Measurements from ENCODE around the gene IQCE.
"Not testable (repeated sequence)": the region's sequence is repeated elsewhere in the genome, so short reads cannot be mapped to it uniquely, and the experiment has no call there.

The IQCE gene

DNA sequence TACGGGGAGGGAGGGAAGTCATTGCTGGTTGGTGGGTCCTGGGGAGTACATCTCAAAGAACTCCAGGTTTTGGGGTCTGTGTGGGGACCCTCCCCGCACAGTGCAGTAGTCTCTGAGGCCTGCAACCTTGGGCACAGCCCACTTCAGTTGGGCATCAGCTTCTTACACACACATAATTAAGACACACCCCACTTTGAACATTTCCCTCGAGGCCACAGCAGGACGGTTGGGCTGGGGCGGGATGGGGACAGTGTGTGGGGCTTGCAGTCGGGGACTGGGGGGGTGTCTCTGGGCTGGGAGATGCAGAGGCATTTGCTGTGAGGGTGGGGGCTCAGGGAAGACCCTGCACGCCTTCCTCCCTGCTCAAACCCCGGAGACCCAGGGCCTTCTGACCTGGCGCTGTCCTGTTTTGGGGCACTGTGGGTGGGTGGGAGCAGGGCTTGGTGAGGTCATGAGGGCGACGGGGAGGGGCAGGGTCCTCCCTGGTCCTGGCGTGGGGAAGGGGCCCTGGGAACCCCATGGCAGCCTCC lies 38.0 kb upstream of the IQCE start:
- DNase-seq (ENCODE audit: low read depth): no peak

DNA sequence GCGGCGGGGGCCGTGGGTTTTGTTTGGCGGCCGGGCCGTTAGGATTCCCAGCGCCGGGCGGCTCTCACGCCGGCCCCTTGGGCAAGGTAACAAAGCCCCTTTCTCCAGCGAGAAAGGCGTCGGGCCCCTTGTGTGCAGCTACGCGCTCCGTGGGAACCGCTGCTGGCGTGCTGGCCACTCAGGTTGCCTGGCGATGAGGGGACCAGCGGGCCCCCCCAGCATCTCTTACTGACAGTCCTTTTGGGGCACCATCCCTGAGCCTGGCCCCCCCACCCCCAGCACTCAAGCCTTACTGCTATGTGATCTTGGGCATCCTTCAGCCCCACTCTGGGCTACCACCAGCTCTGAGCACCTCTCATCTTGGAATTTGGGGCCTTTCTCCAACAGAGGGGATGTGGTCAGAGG lies 37.4 kb upstream of the IQCE start:
- no peak for DNase-seq (ENCODE audit: low read depth)

DNA sequence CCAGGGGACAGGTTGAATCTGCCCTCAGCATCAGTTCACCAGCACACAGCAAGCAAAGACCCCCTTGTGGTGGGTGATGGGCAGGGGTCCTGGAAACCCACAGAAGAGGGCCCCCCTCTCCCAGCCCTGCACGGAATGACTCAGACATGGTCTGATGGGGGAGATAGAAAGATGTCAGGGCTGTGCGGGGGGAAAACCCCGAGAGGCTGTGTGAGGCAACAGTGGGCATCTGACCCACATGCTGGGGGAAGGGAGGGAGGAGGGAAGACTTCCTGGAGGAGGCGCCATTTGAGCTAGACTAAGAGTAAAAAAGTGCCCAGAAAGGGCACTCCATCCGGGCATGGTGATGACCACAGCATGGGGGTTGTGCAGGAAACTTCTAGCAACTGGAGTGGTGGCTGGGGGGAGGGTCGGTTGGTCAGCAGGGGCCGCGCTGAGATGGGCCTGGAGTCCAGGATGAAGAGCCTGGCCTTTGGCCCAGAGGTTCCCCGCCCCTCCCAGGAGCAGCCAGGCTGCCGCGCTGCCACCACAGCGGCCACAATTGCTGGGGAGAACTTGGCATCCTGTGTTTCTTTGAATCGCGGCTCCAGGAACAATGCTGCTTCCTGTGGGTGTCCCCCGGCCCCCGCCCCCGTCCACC lies 36.7 kb upstream of the IQCE start:
- DNase-seq (ENCODE audit: low read depth): peak; percentile 60

DNA sequence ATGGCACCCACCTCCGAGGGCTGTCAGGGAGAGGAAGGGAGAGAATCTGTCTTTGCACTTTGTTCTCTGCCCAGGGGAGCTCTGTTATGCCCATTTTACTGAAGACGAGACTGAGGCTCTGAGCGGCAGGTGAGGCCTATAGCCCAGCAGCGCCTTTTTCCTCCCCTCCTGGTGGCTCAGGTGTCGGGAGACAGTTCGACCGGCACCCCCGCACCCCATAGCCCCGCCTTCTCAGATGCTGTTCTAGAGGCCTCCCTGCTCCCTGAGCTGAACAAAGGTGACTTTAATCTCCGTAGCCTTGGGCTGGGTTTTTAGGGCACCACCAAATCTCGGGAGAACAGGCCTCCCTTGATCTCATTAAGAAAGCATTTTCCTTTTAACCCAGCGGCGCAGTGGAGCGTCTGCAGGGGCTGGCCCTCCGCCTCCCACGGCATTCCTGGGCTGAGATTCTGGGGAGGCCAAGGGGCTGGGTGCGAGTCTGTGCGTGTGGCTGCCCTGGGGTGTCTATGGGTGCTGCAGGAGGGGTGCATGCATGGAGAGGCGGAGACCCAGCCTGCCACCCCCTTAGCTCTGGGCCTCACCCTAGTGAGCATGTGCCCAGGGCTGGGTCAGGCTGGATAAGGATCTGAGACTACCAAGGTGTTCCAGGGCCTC lies 35.9 kb upstream of the IQCE start:
- DNase-seq (ENCODE audit: low read depth): no peak

DNA sequence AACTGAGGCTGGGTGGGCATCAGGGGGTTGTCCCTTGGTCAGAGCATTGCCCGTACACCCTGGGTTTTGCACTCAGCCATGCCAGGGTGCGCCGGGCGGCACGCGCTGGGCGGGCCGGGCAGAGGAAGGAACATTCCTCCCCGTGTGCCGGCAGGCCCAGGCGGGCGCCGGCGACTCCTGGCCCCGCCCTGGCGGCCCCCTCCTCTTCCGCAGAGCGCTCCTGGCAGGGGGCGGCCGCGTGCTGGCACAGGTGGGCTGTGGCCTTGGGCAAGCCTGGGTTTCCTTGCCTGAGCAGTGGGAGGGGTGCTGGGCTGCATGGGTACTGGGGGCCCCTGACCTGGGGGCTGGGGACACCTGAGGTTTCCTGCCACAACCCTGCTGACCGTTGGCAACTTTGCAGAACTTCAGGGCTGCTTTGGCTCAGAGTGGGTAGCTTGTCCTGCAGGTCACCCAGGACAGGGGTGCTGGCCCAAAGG lies 35.3 kb upstream of the IQCE start:
- no peak for DNase-seq (ENCODE audit: low read depth)

DNA sequence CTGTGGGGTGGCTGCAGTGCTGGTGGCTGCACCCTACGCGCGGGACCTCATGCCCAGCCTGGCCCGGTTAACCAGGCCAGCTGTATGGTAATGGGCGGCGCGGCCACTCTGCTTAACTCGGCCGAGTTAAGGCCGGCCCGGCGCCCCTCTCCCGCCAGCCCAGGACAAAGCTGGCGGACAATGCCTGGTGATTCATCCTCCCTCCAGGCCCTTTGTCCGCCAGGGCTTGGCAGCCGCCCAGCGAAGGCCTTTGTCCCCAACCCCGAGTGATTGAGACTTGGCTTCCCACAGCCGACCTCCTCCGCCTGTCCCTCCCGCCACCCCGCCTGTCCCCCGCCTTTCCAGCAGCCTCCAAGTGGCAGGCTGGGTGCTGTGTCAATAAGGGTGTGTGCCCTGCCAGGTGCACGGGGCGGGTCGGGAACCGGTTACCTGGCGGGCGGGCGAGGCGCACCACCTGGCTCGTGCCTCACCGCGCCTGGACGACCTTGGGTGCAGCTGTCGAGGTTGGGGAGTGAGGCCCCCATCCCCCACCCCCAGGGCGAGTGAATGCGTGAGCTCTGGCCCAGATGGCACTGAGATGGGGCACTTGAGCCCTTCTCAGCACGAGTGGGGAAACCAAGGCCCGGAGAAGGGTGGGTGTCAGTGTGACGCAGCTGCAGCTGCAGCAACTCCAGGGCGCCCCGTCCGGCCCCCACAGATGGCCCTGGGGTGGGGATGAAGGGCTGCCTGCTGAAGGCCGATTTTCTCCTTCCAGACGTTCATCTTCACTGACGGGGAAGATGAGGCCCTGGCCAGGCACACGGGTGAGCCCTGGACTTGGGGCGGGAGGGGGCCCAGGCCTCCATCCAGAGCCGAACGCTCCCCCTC lies 34.6 kb upstream of the IQCE start:
- no peak for DNase-seq (ENCODE audit: low read depth)

DNA sequence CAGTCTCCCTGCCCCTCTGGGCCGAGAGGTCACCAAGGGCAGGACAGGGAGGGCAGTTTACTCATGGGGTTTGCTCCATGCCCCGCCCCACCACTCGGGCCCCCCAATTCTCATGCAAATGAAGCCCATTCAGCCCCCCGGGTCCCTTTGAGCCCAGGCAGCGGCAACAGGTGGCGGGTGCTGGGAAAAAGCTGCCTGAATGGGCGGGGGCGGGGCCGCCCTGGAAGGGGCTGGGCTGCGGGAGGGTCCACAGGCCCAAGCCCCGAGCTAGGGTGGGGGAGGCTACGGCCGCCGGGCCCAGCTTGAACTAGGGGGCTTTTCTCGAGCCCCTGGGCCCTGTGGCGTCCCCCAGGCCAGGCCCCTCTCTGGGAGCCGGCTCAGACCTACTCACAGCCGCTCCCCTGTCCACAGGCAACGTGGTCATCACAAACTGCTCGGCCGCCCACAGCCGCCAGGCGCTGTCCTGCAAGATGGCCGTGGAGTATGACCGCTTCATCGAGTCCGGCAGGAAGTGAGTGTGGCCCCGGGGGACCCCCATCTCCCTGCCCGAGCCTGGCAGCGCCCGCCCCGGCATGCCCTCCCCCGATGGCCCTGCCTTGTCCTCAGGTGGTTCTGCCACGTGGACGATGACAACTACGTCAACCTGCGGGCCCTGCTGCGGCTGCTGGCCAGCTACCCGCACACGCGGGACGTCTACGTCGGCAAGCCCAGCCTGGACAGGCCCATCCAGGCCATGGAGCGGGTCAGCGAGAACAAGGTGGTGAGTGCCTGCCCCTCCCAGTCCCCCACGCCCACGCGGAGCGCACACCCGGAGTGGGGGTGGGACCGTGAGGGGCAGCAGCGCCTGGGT lies 33.7 kb upstream of the IQCE start:
- DNase-seq (ENCODE audit: low read depth): no peak

DNA sequence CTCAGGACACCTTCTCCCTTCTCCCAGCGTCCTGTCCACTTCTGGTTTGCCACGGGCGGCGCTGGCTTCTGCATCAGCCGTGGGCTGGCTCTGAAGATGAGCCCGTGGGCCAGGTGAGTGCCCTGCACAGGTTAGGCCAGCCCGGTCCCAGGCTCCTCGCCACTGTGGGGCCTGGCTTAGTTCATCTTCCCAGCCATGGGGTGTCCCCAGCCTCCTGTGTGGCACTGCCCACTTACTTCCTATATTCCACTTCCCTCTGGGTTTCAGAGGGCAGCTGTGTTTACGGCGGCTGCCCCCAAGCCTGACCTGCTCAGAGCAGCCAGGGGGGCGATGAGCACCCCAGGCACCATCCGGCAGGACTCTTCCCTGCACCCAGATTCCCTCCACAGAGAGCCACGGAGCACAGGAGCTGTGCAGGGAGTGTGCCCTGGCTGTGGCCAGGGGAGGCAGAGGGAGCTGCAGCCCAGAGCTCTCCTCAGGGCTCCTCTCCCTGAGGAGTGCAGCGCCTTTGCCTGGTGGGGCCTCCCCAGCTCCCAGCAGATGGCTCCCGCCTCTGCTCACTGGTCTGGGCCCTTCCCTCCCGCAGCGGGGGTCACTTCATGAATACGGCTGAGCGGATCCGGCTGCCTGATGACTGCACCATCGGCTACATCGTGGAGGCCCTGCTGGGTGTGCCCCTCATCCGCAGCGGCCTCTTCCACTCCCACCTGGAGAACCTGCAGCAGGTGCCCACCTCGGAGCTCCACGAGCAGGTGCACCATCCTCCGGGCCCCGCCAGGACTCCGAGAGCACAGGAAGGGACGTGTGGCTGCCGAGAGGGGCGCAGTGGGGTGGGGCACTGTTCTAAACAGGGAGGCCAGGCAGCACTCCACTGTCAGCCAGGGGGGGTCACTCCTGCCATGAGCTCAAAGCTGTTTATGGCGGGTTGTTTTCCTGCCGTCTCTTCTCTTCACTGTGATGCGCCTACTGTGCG lies 32.8 kb upstream of the IQCE start:
- DNase-seq (ENCODE audit: low read depth): no peak

DNA sequence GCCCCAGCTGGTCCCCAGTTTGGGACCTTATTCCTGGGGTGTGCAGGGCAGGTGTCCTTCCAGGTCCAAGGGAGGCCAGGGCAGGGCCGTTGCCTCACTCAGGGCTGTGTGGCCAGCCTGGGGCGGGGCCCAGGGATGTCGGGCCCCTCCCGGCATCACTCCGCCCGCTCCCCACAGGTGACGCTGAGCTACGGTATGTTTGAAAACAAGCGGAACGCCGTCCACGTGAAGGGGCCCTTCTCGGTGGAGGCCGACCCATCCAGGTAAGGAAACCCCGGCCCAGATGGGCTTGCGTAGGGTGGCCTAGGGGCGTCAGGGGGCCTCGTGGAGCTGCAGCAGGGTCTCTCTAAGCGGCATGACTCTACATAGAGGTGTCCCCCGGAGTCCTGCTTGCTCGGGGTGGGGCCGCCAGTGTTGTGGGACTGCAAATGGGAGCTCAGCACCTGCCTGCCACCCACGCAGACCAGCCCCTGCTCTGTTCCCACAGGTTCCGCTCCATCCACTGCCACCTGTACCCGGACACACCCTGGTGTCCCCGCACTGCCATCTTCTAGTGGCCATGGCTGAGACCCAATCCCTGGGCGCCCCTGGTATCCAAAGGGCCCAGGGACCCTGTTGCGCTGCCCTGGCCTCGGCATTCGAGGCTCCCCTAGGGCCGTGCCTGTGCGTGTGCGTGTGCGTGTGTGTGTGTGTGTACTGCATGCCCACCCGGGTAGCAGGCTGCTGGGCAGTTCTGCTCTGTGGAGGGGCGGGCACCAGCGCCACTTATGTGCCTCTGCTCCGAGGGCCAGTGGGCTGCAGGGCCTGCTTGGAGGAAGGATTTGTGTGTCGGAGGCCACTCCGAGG lies 31.9 kb upstream of the IQCE start:
- no peak for DNase-seq (ENCODE audit: low read depth)

DNA sequence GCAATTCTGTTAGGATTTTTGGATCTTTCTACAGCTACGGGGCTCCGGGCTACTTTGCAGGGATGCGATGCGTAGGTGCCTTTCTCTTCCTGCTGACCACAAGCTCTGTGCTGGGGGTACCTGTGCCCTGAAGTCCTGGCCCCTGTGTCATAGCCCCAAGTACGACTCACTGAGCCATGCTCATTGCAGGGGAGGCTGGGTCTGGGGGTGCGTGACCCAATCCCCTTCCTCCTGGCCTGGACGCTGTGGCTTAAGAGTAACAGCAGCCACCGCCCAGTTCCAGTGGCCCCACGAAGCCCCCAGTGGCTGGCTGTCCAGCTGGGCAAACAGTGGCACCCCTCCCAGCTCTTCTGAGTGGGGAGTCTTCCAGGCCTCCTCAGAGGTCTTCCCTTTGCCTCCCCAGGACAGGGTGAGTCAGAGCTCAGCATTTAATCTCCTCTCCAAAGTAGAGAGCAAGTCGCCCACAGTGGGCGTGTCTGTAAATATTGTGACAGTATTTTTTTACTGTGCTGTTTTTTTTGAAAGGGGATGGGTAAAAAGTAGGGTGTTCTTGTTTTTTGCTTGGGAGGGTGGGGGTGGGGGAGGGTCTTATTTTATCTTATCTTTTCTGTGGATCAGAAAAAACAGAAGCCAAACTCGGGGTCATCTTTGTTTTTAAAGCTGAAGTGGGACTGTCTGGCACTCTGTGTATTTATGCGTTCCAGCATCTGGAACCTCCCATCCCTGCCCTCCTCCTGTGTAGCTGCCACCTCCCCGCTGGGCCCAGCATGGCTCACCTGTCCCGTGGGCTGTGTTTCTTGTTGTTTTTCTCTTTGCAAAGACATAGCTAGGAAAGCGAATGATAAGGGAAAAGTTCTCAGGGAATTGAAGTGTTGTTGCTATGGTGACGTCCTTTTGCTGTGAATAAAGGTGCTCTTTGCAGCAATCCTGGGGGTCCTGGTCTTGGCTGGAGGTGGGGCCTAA lies 31.0 kb upstream of the IQCE start:
- DNase-seq (ENCODE audit: low read depth): no peak

DNA sequence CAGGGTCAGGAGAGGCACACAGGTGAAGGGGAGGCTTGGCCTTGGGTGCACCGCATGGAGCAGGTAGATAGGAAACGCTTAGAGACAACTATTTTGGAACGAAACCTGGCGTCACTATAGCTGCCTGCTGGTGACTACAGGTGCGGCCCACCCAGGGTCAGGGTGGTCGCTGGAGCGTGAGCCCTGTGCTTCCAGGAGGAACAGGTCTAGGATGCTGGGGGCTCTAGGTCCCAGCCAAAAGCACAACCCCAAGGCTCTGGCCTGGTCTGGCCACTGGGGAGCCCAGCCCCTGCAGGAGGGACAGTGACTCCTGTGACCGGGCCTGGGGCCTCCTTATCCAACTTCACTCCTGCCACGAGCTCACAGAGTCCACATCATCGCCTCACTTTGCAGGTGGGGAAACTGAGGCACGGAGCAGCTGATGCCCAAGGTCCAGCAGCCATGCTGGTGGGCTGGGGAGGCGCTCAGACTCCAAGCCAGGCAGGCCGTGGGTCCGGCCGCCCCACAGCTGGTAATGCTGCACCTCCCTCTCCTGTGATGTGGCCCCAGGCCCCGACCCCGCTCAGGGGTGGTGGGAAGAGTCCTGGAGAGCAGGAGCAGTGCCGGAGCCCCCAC lies 30.2 kb upstream of the IQCE start:
- no peak for DNase-seq (ENCODE audit: low read depth)

DNA sequence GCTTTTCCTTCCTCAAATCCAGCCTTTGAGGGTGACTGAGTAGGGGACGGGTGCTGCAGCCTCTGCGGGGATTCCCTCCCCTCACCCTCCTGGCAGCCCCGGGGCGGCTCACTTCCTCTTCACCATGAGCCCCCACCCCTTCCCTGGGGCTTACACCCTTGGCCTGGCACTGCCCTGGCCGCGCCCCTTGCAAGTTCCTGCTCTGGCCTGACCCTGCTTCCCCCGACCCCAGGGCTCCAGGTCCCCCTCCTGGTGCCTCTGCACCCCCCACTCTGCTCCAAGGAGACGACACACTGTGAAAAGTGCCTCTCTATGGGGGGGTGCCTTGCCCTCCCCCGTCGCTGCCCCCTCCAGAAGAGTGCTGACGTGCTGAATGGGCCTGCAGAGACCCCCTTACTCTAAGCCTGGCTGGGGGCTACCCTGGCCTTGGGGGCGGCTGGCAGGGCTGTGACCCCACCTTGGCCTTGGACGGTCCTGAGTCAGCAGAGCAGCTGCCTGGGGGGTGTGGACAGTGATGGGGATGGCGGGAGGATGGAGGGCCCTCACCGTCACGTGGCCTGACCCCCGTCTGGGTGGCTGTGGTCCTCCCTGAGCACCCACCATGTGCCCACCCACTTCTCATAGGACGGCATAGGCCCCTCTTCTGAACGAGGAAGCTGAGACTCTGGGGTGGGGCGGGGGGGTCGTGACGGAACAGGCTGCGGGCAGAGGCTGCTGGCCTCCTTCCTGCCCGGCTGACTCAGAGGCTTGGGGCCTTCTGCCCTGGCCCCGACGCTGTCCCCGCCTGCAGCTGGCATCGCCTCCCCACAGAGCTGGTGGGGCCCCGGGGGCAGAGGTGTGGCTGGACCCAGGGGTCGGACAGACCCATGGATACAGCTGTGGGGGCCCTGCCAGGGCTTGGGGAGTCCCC lies 29.4 kb upstream of the IQCE start:
- DNase-seq (ENCODE audit: low read depth): no peak

DNA sequence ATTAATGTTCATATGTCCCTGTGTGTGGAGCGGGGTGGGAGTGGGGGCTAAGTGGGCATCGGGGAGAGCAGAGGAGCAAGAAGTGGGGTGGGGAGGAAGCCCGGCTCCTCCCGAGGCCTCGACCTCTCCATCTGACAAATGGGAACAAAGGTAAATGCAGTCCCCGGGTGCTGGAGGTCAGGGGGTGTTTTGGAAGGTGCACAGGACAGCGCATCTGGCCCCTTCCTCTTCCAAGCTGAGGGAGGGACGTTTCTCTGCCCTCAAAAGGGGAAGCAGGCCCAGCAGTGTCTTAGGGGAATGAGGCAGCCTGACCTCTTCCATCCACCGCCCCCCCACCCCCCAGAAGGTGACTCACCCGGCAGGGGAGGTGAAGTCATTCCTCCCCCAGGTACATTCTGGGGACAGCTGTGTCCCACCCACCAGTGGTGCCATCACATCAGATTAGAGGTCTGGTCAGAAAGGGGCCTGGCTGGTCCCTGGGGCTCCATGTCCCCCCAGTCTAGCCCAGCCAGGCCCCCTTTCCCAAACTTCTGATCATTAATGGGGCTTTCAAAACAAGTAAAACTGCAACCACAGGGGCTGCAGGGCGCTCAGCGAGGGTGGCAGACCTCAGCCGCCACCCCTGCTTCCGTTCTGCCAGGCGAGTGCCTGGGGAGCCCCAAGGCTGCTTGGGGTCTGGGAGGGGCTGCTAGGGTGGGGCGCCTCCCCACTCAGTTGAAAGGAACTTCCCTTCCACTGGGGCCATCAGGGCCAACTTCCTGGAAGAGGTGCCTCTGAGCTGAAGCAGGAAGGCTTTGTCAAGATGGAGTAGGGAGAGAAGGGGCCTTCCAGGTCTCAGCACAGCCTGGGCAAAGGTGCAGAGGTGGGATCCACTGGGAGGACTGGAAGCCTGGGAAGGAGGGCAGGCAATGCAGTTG lies 28.4 kb upstream of the IQCE start:
- DNase-seq (ENCODE audit: low read depth): peak; percentile 63

DNA sequence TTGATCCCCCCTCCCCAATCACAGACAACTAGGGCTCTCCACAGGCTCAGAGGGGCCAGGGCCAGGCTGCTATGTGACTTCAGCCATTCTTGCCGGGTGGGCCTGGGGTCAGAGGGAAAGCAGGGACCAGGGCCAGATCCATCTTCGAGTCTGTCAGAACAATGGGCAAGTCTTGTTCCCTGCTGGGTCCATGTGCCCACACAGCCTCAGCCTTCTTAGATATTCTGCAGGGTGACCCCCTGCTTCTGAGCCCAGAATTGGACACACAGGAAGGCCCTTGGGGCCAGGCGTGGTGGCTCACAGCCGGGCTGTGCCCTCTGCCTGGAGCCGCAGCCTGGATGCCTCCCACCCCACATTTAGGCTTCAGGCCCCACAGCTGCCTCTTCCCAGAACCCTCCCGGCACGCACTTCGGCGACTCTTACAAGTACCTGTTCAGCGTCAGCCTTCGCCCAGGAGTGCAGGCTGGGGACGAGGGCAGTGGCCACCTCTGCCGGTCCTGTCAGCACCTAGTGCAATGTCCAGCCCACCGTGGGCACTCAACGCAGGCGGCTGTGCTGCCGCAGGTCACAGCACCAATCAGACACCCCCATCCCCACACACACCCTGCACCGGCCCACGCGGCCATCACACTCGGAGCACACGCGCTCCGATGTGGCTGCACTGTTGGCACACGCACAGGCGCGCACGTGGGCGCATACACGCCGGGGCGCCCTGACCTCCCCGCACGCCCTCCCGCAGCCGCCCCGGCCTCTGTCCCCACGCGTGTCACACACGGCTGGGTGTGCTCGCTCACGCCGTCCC lies 27.6 kb upstream of the IQCE start:
- DNase-seq (ENCODE audit: low read depth): not testable (repeated sequence)

DNA sequence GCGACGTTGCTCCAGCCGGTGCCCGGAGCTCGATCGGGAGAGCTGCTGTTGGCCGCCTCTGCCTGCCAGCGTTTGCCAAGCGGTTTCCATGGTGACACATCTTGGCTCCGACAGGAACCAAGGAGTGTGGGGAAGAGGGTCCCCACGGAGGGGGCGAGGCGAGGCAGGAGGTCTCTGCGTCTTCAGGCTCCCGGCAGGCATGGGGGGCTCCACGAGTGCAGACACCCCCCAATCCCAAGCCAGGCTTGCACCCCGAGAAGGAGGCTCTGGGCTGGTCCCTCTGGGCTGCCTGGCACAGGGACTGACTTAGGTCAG lies 27.0 kb upstream of the IQCE start:
- not testable (repeated sequence) for DNase-seq (ENCODE audit: low read depth)

Measured in stimulated activated CD8-positive, alpha-beta memory T cell treated with anti-CD3 and anti-CD28 coated beads, Interleukin-12 subunit alpha, Interleukin-12 subunit beta, amount 100 ng/mL, for 1 hour (primary cell).